Spleen (tissue), 7 donors: Measurements from ENCODE around the gene YIPF4.
"Not testable (repeated sequence)": the region's sequence is repeated elsewhere in the genome, so short reads cannot be mapped to it uniquely, and the experiment has no call there.

ENCODE experiments used
- CTCF ChIP-seq, 11 experiments: fragments of 200-600 bp in 7 of 11; fragments of 450-650 bp in 4 of 11; sonication (generic) in 4 of 11; IDR thresholded peaks in 8 of 11; conservative IDR thresholded peaks in 3 of 11; 1 replicate in 7 of 11; 2 replicates in 4 of 11; pipeline versions ENCODE4 v1.4.0 to v1.8.0; 2016 to 2021; ENCODE audit warnings: antibody characterized with exemption in 11 of 11, inconsistent platforms in 4 of 11, mild to moderate bottlenecking in 1 of 11
- POLR2A ChIP-seq, 3 donors: fragments of 450-650 bp; IDR thresholded peaks; one replicate each; pipeline ENCODE4 v1.5.1; 2017; ENCODE audit warnings: antibody characterized with exemption in 3 of 3, mild to moderate bottlenecking in 1 of 3
- POLR2AphosphoS5 ChIP-seq, 3 donors: sonication (generic); formaldehyde crosslinking; IDR thresholded peaks; one replicate each; pipeline ENCODE4 v1.5.1; 2017; ENCODE audit warnings: antibody characterized with exemption in 3 of 3
- donor health status: DM: no; HTN: no; CAD: no; lungs with moderate emphysema.
- donor health status: DM: no; HTN: no; CAD: no.
- donor health status: DM: no; HTN: no; CAD: no.

- TF ChIP-seq POLR2A (IDR thresholded peaks at IDR 0.05); CTCF (IDR thresholded peaks at IDR 0.05 in 8 of 11, conservative IDR thresholded peaks at IDR 0.05 in 3 of 11); POLR2AphosphoS5 (IDR thresholded peaks at IDR 0.05): not testable (repeated sequence)
These were observed 88.0 kb downstream of the YIPF4 start for GRCh38 chr2:32365679-32366078.
